ENCODE results near the gene SNED1. TPM values are rescaled to one million over a fixed set of nuclear protein-coding genes. Genes with fewer than 3 reads are reported as not detected.

SNED1 gene
- total and polyA plus RNA-seq, 2 donors (not counting 1 experiment from before 2014, with no cell fraction given), result 27.2 to 39.5 TPM

DNA sequence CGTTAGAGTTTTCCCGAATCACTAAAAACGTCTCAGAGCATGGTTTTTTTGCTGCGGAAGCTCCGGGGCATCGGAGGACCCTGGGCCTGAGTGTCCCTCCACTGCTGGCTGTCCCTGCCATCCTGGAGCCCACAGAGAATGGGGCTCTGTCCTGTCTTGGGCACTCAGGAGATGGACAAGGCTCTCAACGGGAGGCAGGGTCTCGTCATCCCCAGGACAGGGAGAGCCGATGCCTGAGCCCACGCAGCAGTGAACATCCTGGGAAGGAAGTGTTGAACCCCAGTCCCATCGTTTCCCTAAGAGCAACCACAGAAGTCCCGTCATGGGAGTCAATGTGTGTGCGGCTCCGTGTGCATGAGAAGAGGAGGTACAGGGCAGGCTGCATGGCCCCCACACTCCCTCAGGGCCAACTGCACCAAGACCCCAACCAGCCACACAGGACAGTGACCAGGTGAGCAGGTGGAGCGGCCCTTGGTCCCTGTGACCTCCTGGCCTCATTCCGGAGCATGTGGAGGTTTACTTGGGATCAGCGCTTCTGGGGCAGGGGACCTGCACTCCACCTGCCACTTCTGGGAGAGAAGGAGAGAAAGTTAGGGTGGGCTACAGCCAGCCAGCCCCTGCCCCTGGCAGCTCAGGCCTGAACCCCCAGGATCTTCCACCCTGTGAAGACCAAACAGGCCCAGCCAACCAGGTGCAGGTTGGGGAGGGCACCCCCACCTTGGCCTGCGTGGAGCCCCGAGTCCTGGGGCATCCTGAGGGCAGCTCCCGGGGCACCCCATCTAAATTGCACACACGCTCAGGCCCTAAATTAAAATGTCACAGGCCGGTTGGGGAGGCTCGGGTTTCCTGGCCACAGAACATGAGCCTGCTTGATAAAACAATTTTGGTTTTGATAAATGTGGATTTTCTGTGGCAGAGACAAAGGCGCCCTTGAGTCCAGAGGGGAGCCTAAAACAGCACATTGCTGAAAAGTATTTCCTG, 3.1 kb upstream of the SNED1 start:
- Histone ChIP-seq H3K36me3 (ENCODE audit: control insufficient read depth, insufficient read depth, low read length) (no peaks in the 10 kb centered on the region), H3K9me3 (ENCODE audit: control insufficient read depth, insufficient read depth, low read depth, low read length) (no peaks in the 10 kb centered on the region), H2AFZ (ENCODE audit: low read length) (no peak overlapping the region), H3K4me1 (ENCODE audit: control insufficient read depth, extremely low read depth, insufficient read depth, low read length) (peaks cover 27% of the 10 kb centered on the region), H3K27me3 (ENCODE audit: control insufficient read depth, insufficient read depth, low read length) (no peaks in the 10 kb centered on the region), H3K27ac (ENCODE audit: insufficient read depth, low read length) (no peak overlapping the region), H3K79me2 (ENCODE audit: control insufficient read depth, insufficient read depth, low read length) (peaks cover 11% of the 10 kb centered on the region), H3K4me3 (replicated peaks in 1 of 4; ENCODE audit: control extremely low read depth in 1 of 4, insufficient read depth in 1 of 4, low read depth in 3 of 4, low read length in 4 of 4) (no peak overlapping the region), H3K4me2 (ENCODE audit: extremely low read depth, insufficient read depth, low read length) (no peak overlapping the region), H4K20me1 (ENCODE audit: control insufficient read depth, extremely low read depth, insufficient read depth, low read length) (no peaks in the 10 kb centered on the region), H3K9ac (ENCODE audit: insufficient read depth, low read length) (no peak overlapping the region)
- DNase-seq (ENCODE audit: low read depth in 2 of 2), result no peak
- TF ChIP-seq, protein P1, sequence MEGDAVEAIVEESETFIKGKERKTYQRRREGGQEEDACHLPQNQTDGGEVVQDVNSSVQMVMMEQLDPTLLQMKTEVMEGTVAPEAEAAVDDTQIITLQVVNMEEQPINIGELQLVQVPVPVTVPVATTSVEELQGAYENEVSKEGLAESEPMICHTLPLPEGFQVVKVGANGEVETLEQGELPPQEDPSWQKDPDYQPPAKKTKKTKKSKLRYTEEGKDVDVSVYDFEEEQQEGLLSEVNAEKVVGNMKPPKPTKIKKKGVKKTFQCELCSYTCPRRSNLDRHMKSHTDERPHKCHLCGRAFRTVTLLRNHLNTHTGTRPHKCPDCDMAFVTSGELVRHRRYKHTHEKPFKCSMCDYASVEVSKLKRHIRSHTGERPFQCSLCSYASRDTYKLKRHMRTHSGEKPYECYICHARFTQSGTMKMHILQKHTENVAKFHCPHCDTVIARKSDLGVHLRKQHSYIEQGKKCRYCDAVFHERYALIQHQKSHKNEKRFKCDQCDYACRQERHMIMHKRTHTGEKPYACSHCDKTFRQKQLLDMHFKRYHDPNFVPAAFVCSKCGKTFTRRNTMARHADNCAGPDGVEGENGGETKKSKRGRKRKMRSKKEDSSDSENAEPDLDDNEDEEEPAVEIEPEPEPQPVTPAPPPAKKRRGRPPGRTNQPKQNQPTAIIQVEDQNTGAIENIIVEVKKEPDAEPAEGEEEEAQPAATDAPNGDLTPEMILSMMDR (conservative IDR thresholded peaks at IDR 0.05 in 1 of 2, IDR thresholded peaks at IDR 0.05 in 1 of 2; ENCODE audit: low read depth in 1 of 2, low read length in 2 of 2), result no peak
- no peak for TF ChIP-seq EZH2 (IDR thresholded peaks at IDR 0.05; ENCODE audit: low read length, missing control alignments)

DNA sequence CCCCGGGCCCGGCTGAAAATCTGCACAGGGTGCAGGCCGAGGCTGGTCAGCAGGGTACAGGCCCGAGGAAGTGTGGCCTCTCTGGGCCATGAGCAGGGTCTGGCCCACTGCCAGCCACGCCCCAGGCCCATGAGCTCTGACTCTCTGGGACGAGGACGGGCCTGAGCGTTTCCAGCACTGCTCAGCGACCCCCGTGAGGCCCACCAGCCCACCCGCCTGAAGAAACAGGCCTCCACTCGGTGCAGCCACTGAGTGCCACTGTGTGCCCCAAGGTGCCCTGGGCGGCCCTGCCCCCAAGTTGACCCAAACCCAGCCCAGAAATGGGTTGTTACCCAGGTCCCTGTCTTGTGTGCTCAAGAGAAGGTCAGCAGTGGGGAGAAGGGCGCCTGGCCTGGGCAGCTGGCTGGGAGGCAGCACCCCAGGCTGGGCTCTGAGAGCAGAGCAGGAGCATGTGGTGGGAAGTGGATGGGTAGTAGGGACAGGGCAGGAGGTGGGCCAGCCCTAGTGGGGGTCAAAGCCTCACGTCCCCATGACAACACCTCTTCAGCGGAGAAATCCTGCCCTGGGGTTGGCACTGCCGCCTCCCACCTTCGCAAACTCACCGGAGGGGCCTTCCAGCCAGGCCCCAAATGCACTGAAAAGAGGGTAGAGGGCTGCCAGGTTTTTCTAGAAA, 2.1 kb upstream of the SNED1 start:
- no peak overlapping the region for H3K27ac ChIP-seq (ENCODE audit: insufficient read depth, low read length)
- no peaks in the 10 kb centered on the region for H4K20me1 ChIP-seq (ENCODE audit: control insufficient read depth, extremely low read depth, insufficient read depth, low read length)
- peaks cover 28% of the 10 kb centered on the region for H3K4me1 ChIP-seq (ENCODE audit: control insufficient read depth, extremely low read depth, insufficient read depth, low read length)
- no peaks in the 10 kb centered on the region for H3K9me3 ChIP-seq (ENCODE audit: control insufficient read depth, insufficient read depth, low read depth, low read length)
- H3K4me2 ChIP-seq (ENCODE audit: extremely low read depth, insufficient read depth, low read length), result no peak overlapping the region
- H3K4me3 ChIP-seq (replicated peaks in 1 of 4; ENCODE audit: control extremely low read depth in 1 of 4, insufficient read depth in 1 of 4, low read depth in 3 of 4, low read length in 4 of 4), result no peak overlapping the region
- no peak overlapping the region for H3K9ac ChIP-seq (ENCODE audit: insufficient read depth, low read length)
- H2AFZ ChIP-seq (ENCODE audit: low read length), result no peak overlapping the region
- peaks cover 18% of the 10 kb centered on the region for H3K79me2 ChIP-seq (ENCODE audit: control insufficient read depth, insufficient read depth, low read length)
- H3K27me3 ChIP-seq (ENCODE audit: control insufficient read depth, insufficient read depth, low read length), result no peaks in the 10 kb centered on the region
- peaks cover 6% of the 10 kb centered on the region for H3K36me3 ChIP-seq (ENCODE audit: control insufficient read depth, insufficient read depth, low read length)
- no peak for TF ChIP-seq EZH2 (IDR thresholded peaks at IDR 0.05; ENCODE audit: low read length, missing control alignments)
- TF ChIP-seq, protein P1 (conservative IDR thresholded peaks at IDR 0.05 in 1 of 2, IDR thresholded peaks at IDR 0.05 in 1 of 2; ENCODE audit: low read depth in 1 of 2, low read length in 2 of 2), result no peak
- DNase-seq (ENCODE audit: low read depth in 2 of 2), result no peak

DNA sequence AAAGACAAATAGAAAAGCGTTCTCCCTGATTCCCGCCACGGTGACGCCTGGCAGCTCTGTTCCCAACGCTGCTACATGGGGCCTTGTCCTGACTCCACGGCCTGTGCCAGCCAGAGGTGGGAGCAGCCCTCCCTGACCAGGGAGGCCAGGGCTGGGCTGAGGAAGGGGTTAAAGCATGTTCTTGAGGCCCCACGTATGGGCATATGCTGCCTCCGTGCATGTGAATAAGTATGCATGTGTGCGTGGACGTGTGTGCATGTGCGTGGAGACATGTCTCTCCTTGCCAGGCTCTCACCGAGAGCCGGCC, 1.6 kb upstream of the SNED1 start:
- no peak overlapping the region for H2AFZ ChIP-seq (ENCODE audit: low read length)
- H3K4me1 ChIP-seq (ENCODE audit: control insufficient read depth, extremely low read depth, insufficient read depth, low read length), result peaks cover 25% of the 10 kb centered on the region
- no peak overlapping the region for H3K27ac ChIP-seq (ENCODE audit: insufficient read depth, low read length)
- peaks cover 11% of the 10 kb centered on the region for H3K36me3 ChIP-seq (ENCODE audit: control insufficient read depth, insufficient read depth, low read length)
- H3K79me2 ChIP-seq (ENCODE audit: control insufficient read depth, insufficient read depth, low read length), result peaks cover 23% of the 10 kb centered on the region
- H3K27me3 ChIP-seq (ENCODE audit: control insufficient read depth, insufficient read depth, low read length), result no peaks in the 10 kb centered on the region
- no peak for DNase-seq (ENCODE audit: low read depth in 2 of 2)
- no peak overlapping the region for H3K4me3 ChIP-seq (replicated peaks in 1 of 4; ENCODE audit: control extremely low read depth in 1 of 4, insufficient read depth in 1 of 4, low read depth in 3 of 4, low read length in 4 of 4)
- no peaks in the 10 kb centered on the region for H4K20me1 ChIP-seq (ENCODE audit: control insufficient read depth, extremely low read depth, insufficient read depth, low read length)
- no peaks in the 10 kb centered on the region for H3K9me3 ChIP-seq (ENCODE audit: control insufficient read depth, insufficient read depth, low read depth, low read length)
- TF ChIP-seq, protein P1 (conservative IDR thresholded peaks at IDR 0.05 in 1 of 2, IDR thresholded peaks at IDR 0.05 in 1 of 2; ENCODE audit: low read depth in 1 of 2, low read length in 2 of 2), result no peak
- no peak for TF ChIP-seq EZH2 (IDR thresholded peaks at IDR 0.05; ENCODE audit: low read length, missing control alignments)
- H3K4me2 ChIP-seq (ENCODE audit: extremely low read depth, insufficient read depth, low read length), result no peak overlapping the region
- no peak overlapping the region for H3K9ac ChIP-seq (ENCODE audit: insufficient read depth, low read length)
